HFF-Myc (cell line): Measurements from ENCODE around the gene SCRN1.

Source experiments
- DNase-seq: peaks from one replicate; pipeline ENCODE4 v3.0.0-alpha.2; 2011; ENCODE audit warnings: low read depth; ENCODE audit errors: extremely low read depth
- H3K4me3 ChIP-seq: replicated peaks from 2 replicates; pipeline ENCODE4 v1.5.1; 2011; ENCODE audit warnings: low read depth, mild to moderate bottlenecking, control low read depth, low read length
- CTCF ChIP-seq: IDR thresholded peaks from 2 replicates; pipeline ENCODE4 v1.5.1; 2012; ENCODE audit warnings: mild to moderate bottlenecking, low read depth, low read length, control low read depth; ENCODE audit errors: missing control alignments

SCRN1 gene

DNA sequence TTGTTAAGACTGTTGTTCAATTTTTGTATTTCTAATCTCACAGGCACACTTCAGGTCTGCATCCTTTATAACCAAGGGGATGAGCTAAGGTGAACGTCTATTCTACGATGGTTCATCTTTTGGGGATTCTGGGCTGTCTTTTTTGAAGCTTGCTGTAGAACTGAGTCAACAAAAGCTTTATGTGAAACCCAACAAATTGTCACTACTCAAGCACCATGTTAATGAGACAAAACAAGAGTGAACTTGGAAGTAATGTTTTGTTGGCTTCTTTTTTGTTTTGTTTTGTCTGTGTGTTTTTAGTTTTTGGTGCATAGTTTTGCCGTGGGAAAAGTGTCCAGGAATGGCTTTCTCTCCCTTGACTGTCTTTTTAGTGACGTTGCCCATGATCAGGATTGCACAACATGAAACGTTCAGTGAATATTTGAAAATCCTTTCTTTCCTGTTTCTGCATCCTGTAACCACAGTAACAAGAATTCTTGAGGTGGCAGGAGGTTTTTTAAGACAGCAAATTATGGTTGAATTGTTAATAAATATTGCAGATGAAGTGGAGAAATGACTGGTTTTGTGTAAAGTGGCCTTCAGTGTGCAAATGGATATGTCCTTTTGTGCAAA lies 117.7 kb downstream of the SCRN1 start:
- no peak for TF ChIP-seq CTCF
- DNase-seq: no peak

More for the DNA sequence above, 117.7 kb downstream of the SCRN1 start:
- H3K4me3 ChIP-seq: no peak overlapping the region
